ENCODE data around the gene PTGDR2. TPM values are rescaled to one million over a fixed set of nuclear protein-coding genes. Genes with fewer than 3 reads are reported as not detected.

The PTGDR2 gene
- total RNA-seq, 1 experiment from 2014 or later, result 0.12 TPM

GRCh38 chr11:60864856-60865513, 9.2 kb upstream of the PTGDR2 start:
- no peak for ATAC-seq

GRCh38 chr11:60863550-60864521, 8.1 kb upstream of the PTGDR2 start:
- Histone ChIP-seq H3K4me2 (ENCODE audit: low read length) (no peak overlapping the region), H3K27me3 (ENCODE audit: insufficient read depth, low read length) (0 out of 2 replicates have a peak, but pooled peaks cover 4% of the 10 kb centered on the region), H3K4me3 (replicated peaks in 1 of 2; ENCODE audit: low read depth in 1 of 2, low read length in 2 of 2) (no peak overlapping the region), H3K9me2 (ENCODE audit: insufficient read depth) (no peaks in the 10 kb centered on the region), H2AFZ (ENCODE audit: low read depth, low read length, poor library complexity, severe bottlenecking) (no peak overlapping the region), H3K79me2 (ENCODE audit: insufficient read depth, low read length) (no peaks in the 10 kb centered on the region), H3K9me3 (ENCODE audit: control insufficient read depth in 1 of 2, insufficient read depth in 1 of 2, low read depth in 1 of 2, low read length in 2 of 2) (no peaks in the 10 kb centered on the region), H3K36me3 (ENCODE audit: control insufficient read depth in 1 of 2, insufficient read depth in 2 of 2, low read length in 2 of 2) (no peaks in the 10 kb centered on the region), H3K27ac (ENCODE audit: low read depth, low read length) (no peak overlapping the region), H3K9ac (ENCODE audit: low read length) (no peak overlapping the region), H4K20me1 (ENCODE audit: insufficient read depth) (no peaks in the 10 kb centered on the region), H3K4me1 (ENCODE audit: control insufficient read depth in 1 of 2, insufficient read depth in 2 of 2, low read length in 2 of 2) (no peaks in the 10 kb centered on the region)
- ChIA-PET CTCF (no interaction called here), RAD21 (ENCODE audit: low non-redundant PET in 1 of 2, low total read pairs in 2 of 2, uncharacterized antibody in 2 of 2, unreplicated experiment in 2 of 2) (no interaction called here), POLR2A (no interaction called here)
- no peak for DNase-seq (ENCODE audit: low read depth, low spot score)
- ATAC-seq, result no peak
- no TSS peak for BruUV-seq (replicated peaks)
- intact Hi-C loops (cut with micrococcal nuclease), result no loop called here
- TF ChIP-seq SIN3A (IDR thresholded peaks at IDR 0.05; ENCODE audit: low read depth), result no peak
- TF ChIP-seq SP1 (IDR thresholded peaks at IDR 0.05; ENCODE audit: low read depth), result no peak
- TF ChIP-seq CEBPB (IDR thresholded peaks at IDR 0.05; ENCODE audit: low read depth), result no peak
- TF ChIP-seq ZFX (IDR thresholded peaks at IDR 0.05), result no peak
- no peak for TF ChIP-seq ZBTB33 (IDR thresholded peaks at IDR 0.05; ENCODE audit: extremely low read depth, insufficient replicate concordance, low read length)
- TF ChIP-seq REST (IDR thresholded peaks at IDR 0.05; ENCODE audit: low read depth), result no peak
- no peak for TF ChIP-seq TCF7L2 (IDR thresholded peaks at IDR 0.05; ENCODE audit: borderline replicate concordance, extremely low read depth, insufficient read depth, insufficient read length)
- no peak for TF ChIP-seq EGR1 (IDR thresholded peaks at IDR 0.05; ENCODE audit: low read depth)
- no peak for TF ChIP-seq YY1 (IDR thresholded peaks at IDR 0.05; ENCODE audit: extremely low read depth, insufficient replicate concordance, low read depth, low read length)
- no peak for TF ChIP-seq EZH2phosphoT487 (IDR thresholded peaks at IDR 0.05; ENCODE audit: borderline replicate concordance)
- TF ChIP-seq CBX3 (IDR thresholded peaks at IDR 0.05; ENCODE audit: low read depth), result no peak

More at GRCh38 chr11:60864856-60865513, 9.2 kb upstream of the PTGDR2 start:
- no peaks in the 10 kb centered on the region for H3K4me1 ChIP-seq (ENCODE audit: control insufficient read depth in 1 of 2, insufficient read depth in 2 of 2, low read length in 2 of 2)
- H4K20me1 ChIP-seq (ENCODE audit: insufficient read depth), result no peaks in the 10 kb centered on the region
- H3K27ac ChIP-seq (ENCODE audit: low read depth, low read length), result no peak overlapping the region
- H2AFZ ChIP-seq (ENCODE audit: low read depth, low read length, poor library complexity, severe bottlenecking), result no peak overlapping the region
- H3K36me3 ChIP-seq (ENCODE audit: control insufficient read depth in 1 of 2, insufficient read depth in 2 of 2, low read length in 2 of 2), result no peaks in the 10 kb centered on the region
- ChIA-PET POLR2A (no interaction called here), CTCF (no interaction called here), RAD21 (ENCODE audit: low non-redundant PET in 1 of 2, low total read pairs in 2 of 2, uncharacterized antibody in 2 of 2, unreplicated experiment in 2 of 2) (no interaction called here)
- H3K9ac ChIP-seq (ENCODE audit: low read length), result no peak overlapping the region
- no peaks in the 10 kb centered on the region for H3K79me2 ChIP-seq (ENCODE audit: insufficient read depth, low read length)
- TF ChIP-seq SRF (IDR thresholded peaks at IDR 0.05; ENCODE audit: low read depth) (no peak), JUND (IDR thresholded peaks at IDR 0.05) (no peak), EGR1 (IDR thresholded peaks at IDR 0.05; ENCODE audit: low read depth) (no peak), ELF1 (IDR thresholded peaks at IDR 0.05; ENCODE audit: borderline replicate concordance, low read depth) (no peak), FOSL1 (IDR thresholded peaks at IDR 0.05; ENCODE audit: low read depth) (no peak)
- intact Hi-C loops (cut with micrococcal nuclease), result no loop called here
- 0 out of 2 replicates have a peak, but pooled peaks cover 4% of the 10 kb centered on the region for H3K27me3 ChIP-seq (ENCODE audit: insufficient read depth, low read length)
- H3K4me3 ChIP-seq (replicated peaks in 1 of 2; ENCODE audit: low read depth in 1 of 2, low read length in 2 of 2), result no peak overlapping the region
- DNase-seq (ENCODE audit: low read depth, low spot score), result no peak
- BruUV-seq (replicated peaks), result no TSS peak
- no peak overlapping the region for H3K4me2 ChIP-seq (ENCODE audit: low read length)
- no peaks in the 10 kb centered on the region for H3K9me3 ChIP-seq (ENCODE audit: control insufficient read depth in 1 of 2, insufficient read depth in 1 of 2, low read depth in 1 of 2, low read length in 2 of 2)
- no peaks in the 10 kb centered on the region for H3K9me2 ChIP-seq (ENCODE audit: insufficient read depth)

Data from HCT116 (cell line).